PC-3 (cell line): ENCODE results near the gene SAMM50. TPM values are rescaled to one million over a fixed set of nuclear protein-coding genes. Genes with fewer than 3 reads are reported as not detected.

ENCODE experiments used
- ATAC-seq: fragments of 200-7000 bp; cut with Tn5 transposase; 2 replicates; pipeline ENCODE4 v1.9.1; 2020; ENCODE audit warnings: mild to moderate bottlenecking, moderate library complexity
- BruUV-seq: library from RNA; stranded (reverse); fragments of 400-500 nt; replicated peaks from 2 replicates; lab custom pipeline; 2021; lab: Mats Ljungman, UMichigan
- CTCF ChIA-PET: fragments of 300-600 bp; sonication (Branson Sonifier 250); formaldehyde crosslinking; loops from one replicate; lab custom pipeline; 2022; ENCODE audit warnings: antibody characterized with exemption; lab: Charles Lee
- POLR2A ChIA-PET: fragments of 300-600 bp; sonication (Branson Sonifier 250); formaldehyde crosslinking; loops from one replicate; lab custom pipeline; 2022; ENCODE audit warnings: antibody characterized with exemption; ENCODE audit not compliant: unreplicated experiment; lab: Charles Lee
- DNase-seq: peaks from one replicate; pipeline ENCODE4 v3.0.0-alpha.2; 2015
- H2AFZ ChIP-seq: fragments of 300-600 bp; sonication (generic); 2 replicates; pipeline ENCODE4 v1.6.0; 2016; ENCODE audit warnings: antibody characterized with exemption, low read length
- H3F3A ChIP-seq: fragments of 300-600 bp; sonication (generic); one replicate; pipeline ENCODE4 v1.6.0; 2017; ENCODE audit warnings: antibody characterized with exemption, low read length, control low read depth, mild to moderate bottlenecking; ENCODE audit not compliant: unreplicated experiment
- H3K27ac ChIP-seq: fragments of 300-600 bp; sonication (generic); 2 replicates; pipeline ENCODE4 v1.5.1; 2016; ENCODE audit warnings: mild to moderate bottlenecking, low read length
- H3K27me3 ChIP-seq: fragments of 300-600 bp; sonication (generic); 2 replicates; pipeline ENCODE4 v1.6.1; 2016; ENCODE audit warnings: low read length, mixed read lengths
- H3K36me3 ChIP-seq: fragments of 300-600 bp; sonication (generic); 2 replicates; pipeline ENCODE4 v1.6.1; 2016; ENCODE audit warnings: low read depth, mixed run types, low read length, mixed read lengths
- H3K4me1 ChIP-seq: fragments of 300-600 bp; sonication (generic); 2 replicates; pipeline ENCODE4 v1.5.1; 2016; ENCODE audit warnings: low read length; ENCODE audit not compliant: insufficient read depth
- H3K4me2 ChIP-seq: fragments of 300-600 bp; sonication (generic); 2 replicates; pipeline ENCODE4 v1.6.0; 2016; ENCODE audit warnings: low read length
- H3K4me3 ChIP-seq: fragments of 300-600 bp; sonication (generic); 2 replicates; pipeline ENCODE4 v1.5.1; 2016; ENCODE audit warnings: mild to moderate bottlenecking, low read length, mixed read lengths
- H3K79me2 ChIP-seq: fragments of 300-600 bp; sonication (generic); 2 replicates; pipeline ENCODE4 v1.6.1; 2017; ENCODE audit warnings: low read length, mixed read lengths
- H3K9ac ChIP-seq: fragments of 300-600 bp; sonication (generic); 2 replicates; pipeline ENCODE4 v1.6.0; 2016; ENCODE audit warnings: mild to moderate bottlenecking, low read length
- H3K9me2 ChIP-seq: fragments of 300-600 bp; sonication (generic); replicated peaks from 2 replicates; pipeline ENCODE4 v1.6.1; 2016; ENCODE audit warnings: mixed run types, low read length, mixed read lengths
- H3K9me3 ChIP-seq: fragments of 300-600 bp; sonication (generic); 2 replicates; pipeline ENCODE4 v1.6.1; 2016; ENCODE audit warnings: low read length, mixed read lengths
- H4K20me1 ChIP-seq: fragments of 300-600 bp; sonication (generic); 2 replicates; pipeline ENCODE4 v1.6.1; 2016; ENCODE audit warnings: low read length, mixed read lengths
- EZH2 ChIP-seq: fragments of 300-600 bp; sonication (generic); IDR thresholded peaks from one replicate; pipeline ENCODE4 v1.6.1; 2017; ENCODE audit warnings: antibody characterized with exemption, mild to moderate bottlenecking, low read length; ENCODE audit not compliant: unreplicated experiment
- EZH2phosphoT487 ChIP-seq: fragments of 300-600 bp; sonication (generic); IDR thresholded peaks from 2 replicates; pipeline ENCODE4 v1.6.1; 2018; ENCODE audit warnings: mild to moderate bottlenecking, antibody characterized with exemption, low read length, borderline replicate concordance
- intact Hi-C: fragments of 100-400 bp; cut with micrococcal nuclease; formaldehyde crosslinking; loops from 2 replicates; pipeline ENCODE4 v1.9.0; 2023
- total RNA-seq: library from RNA; depleted of rRNA; stranded (reverse); fragments of >200 nt; gene quantifications from 2 replicates; pipeline ENCODE4 v1.2.3, GENCODE V29; 2014
- TF ChIP-seq, protein P1 (sequence below): fragments of 300-600 bp; sonication (generic); conservative IDR thresholded peaks from 2 replicates; pipeline ENCODE4 v1.5.1; 2017; ENCODE audit warnings: antibody characterized with exemption, low read depth, mild to moderate bottlenecking, low read length

SAMM50 gene
- total RNA-seq, 1 experiment from 2014 or later, result 34.5 TPM

DNA sequence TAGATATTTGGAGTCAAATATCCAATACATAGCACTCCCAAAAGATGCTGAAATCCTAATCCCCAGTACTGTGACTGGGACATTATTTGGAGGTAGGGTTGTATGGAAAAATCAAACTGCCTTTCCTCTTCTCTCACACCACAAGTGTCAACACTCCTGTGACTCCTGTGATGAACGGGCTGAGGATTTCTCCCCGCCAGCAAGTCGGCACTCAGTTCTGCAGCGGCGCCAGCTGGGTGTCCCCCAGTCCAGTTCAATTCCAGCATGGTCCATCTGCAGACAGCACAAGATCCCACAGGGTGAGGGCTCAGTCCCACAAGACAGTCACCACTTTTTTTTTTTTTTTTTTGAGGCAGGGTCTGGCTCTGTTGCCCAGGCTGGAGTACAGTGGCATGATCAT, 64.6 kb downstream of the SAMM50 start:
- DNase-seq (no peak), ATAC-seq (no peak)
- CTCF ChIA-PET, result no interaction called here
- H4K20me1 ChIP-seq, result no peaks in the 10 kb centered on the region
- peaks cover 27% of the 10 kb centered on the region for H3K79me2 ChIP-seq
- TF ChIP-seq EZH2 (no peak), EZH2phosphoT487 (no peak)
- TF ChIP-seq, protein P1, sequence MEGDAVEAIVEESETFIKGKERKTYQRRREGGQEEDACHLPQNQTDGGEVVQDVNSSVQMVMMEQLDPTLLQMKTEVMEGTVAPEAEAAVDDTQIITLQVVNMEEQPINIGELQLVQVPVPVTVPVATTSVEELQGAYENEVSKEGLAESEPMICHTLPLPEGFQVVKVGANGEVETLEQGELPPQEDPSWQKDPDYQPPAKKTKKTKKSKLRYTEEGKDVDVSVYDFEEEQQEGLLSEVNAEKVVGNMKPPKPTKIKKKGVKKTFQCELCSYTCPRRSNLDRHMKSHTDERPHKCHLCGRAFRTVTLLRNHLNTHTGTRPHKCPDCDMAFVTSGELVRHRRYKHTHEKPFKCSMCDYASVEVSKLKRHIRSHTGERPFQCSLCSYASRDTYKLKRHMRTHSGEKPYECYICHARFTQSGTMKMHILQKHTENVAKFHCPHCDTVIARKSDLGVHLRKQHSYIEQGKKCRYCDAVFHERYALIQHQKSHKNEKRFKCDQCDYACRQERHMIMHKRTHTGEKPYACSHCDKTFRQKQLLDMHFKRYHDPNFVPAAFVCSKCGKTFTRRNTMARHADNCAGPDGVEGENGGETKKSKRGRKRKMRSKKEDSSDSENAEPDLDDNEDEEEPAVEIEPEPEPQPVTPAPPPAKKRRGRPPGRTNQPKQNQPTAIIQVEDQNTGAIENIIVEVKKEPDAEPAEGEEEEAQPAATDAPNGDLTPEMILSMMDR, result no peak
- H3F3A ChIP-seq, result peaks cover 3% of the 10 kb centered on the region
- no peak overlapping the region for H3K9ac ChIP-seq
- no peaks in the 10 kb centered on the region for H3K9me3 ChIP-seq
- H2AFZ ChIP-seq, result no peak overlapping the region
- H3K9me2 ChIP-seq, result no peaks in the 10 kb centered on the region
- POLR2A ChIA-PET, result no interaction called here
- peaks cover 16% of the 10 kb centered on the region for H3K4me1 ChIP-seq
- no peak overlapping the region for H3K4me2 ChIP-seq
- no TSS peak for BruUV-seq
- intact Hi-C loops, result loop anchor here (10.0 kb wide), 1 partner anchor 65 kb away; no protein-coding TSS in a partner anchor
- H3K27me3 ChIP-seq, result no peaks in the 10 kb centered on the region
- no peak overlapping the region for H3K4me3 ChIP-seq
- H3K36me3 ChIP-seq, result no peaks in the 10 kb centered on the region
- no peak overlapping the region for H3K27ac ChIP-seq

DNA sequence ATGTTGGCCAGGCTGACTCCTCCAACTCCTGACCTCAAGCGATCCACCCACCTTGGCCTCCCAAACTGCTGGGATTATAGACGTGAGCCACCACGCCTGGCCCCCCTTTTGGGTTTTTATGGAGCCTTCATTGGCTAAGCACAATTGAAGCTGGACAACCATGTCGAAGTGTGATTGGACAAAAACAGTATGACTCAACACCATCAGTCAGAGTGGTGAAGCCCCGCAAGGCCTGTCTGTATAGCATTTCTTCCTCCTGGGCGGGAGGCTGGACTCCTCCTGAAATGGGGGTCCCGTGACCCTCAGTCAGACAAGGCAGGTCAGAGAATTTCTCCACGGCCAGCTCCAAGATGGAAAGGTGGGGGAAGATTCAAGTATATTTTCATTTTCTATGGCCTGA, 65.7 kb downstream of the SAMM50 start:
- H3K4me1 ChIP-seq, result peaks cover 22% of the 10 kb centered on the region
- H3F3A ChIP-seq, result peaks cover 3% of the 10 kb centered on the region
- ATAC-seq (no peak), DNase-seq (no peak)
- intact Hi-C loops, result loop anchor here (10.0 kb wide), 1 partner anchor 64 kb away; no protein-coding TSS in a partner anchor
- H3K9ac ChIP-seq, result peak overlapping the region; percentile 36
- H3K27ac ChIP-seq, result peak overlapping the region; percentile 85
- no peak overlapping the region for H2AFZ ChIP-seq
- peaks cover 38% of the 10 kb centered on the region for H3K79me2 ChIP-seq
- peak overlapping the region; percentile 5; the same call in 1 of the 2 replicates for H3K4me3 ChIP-seq
- ChIA-PET POLR2A (no interaction called here), CTCF (interaction anchor here (0.6 to 0.7 kb wide), 2 partner anchors 102 to 748 kb away, joined by 3 read pairs; no protein-coding TSS in a partner anchor)
- H4K20me1 ChIP-seq, result no peaks in the 10 kb centered on the region
- BruUV-seq, result no TSS peak
- TF ChIP-seq EZH2phosphoT487, result no peak
- TF ChIP-seq EZH2, result no peak
- TF ChIP-seq, protein P1, result no peak
- H3K27me3 ChIP-seq, result no peaks in the 10 kb centered on the region
- peak overlapping the region; percentile 67 for H3K4me2 ChIP-seq
- no peaks in the 10 kb centered on the region for H3K36me3 ChIP-seq
- H3K9me3 ChIP-seq, result no peaks in the 10 kb centered on the region
- H3K9me2 ChIP-seq, result no peaks in the 10 kb centered on the region
